Coronary artery (tissue), 2 donors: Measurements from ENCODE around the gene PBX1.
A peak's percentile ranks its signal among the peaks of the same experiment; 100 is the strongest.

Experiments used
- DNase-seq: peaks from one replicate; pipeline ENCODE4 v3.0.0-alpha.2; 2017; ENCODE audit warnings: low spot score
- H3K27ac ChIP-seq, 2 donors: fragments of 200-600 bp; sonication (generic); one replicate each; pipeline ENCODE4 v1.5.1; 2016 to 2019
- H3K4me3 ChIP-seq: fragments of 200-600 bp; sonication (generic); 2 replicates; pipeline ENCODE4 v1.5.1; 2016; ENCODE audit warnings: mild to moderate bottlenecking, moderate library complexity
- TF ChIP-seq, protein P1 (sequence below): fragments of 200-600 bp; sonication (generic); IDR thresholded peaks from one replicate; pipeline ENCODE4 v1.5.1; 2019; ENCODE audit warnings: antibody characterized with exemption

The PBX1 gene

DNA sequence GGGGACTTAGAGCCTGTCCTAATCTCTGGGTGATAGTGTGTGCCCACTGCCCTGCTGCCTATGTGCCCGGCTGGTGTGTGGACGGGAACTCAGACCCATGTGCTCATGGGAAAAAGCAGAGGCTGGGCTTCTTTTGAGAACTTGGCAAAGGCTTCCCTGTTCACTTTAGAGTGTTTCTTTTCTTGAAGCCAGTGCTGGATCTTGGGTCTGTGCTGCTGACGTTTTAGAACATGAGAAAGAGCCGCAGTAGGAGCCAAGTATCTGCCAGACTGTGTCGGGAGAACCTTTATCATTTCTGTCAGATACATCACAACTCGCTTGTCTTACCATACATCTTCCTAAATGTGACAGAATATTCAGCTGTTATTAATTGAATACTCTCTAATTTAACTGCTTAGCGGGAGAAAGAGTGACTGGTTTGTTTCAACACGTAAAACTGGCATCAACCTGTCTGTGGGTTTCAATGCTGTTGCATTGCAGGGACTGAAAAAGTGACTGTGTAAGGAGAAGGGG, 195.2 kb downstream of the PBX1 start:
- Histone ChIP-seq H3K27ac (peak overlapping the region; percentile 67 to 84), H3K4me3 (peak overlapping the region; percentile 64)
- peak; percentile 76 for DNase-seq
- TF ChIP-seq, protein P1, sequence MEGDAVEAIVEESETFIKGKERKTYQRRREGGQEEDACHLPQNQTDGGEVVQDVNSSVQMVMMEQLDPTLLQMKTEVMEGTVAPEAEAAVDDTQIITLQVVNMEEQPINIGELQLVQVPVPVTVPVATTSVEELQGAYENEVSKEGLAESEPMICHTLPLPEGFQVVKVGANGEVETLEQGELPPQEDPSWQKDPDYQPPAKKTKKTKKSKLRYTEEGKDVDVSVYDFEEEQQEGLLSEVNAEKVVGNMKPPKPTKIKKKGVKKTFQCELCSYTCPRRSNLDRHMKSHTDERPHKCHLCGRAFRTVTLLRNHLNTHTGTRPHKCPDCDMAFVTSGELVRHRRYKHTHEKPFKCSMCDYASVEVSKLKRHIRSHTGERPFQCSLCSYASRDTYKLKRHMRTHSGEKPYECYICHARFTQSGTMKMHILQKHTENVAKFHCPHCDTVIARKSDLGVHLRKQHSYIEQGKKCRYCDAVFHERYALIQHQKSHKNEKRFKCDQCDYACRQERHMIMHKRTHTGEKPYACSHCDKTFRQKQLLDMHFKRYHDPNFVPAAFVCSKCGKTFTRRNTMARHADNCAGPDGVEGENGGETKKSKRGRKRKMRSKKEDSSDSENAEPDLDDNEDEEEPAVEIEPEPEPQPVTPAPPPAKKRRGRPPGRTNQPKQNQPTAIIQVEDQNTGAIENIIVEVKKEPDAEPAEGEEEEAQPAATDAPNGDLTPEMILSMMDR, result no peak

DNA sequence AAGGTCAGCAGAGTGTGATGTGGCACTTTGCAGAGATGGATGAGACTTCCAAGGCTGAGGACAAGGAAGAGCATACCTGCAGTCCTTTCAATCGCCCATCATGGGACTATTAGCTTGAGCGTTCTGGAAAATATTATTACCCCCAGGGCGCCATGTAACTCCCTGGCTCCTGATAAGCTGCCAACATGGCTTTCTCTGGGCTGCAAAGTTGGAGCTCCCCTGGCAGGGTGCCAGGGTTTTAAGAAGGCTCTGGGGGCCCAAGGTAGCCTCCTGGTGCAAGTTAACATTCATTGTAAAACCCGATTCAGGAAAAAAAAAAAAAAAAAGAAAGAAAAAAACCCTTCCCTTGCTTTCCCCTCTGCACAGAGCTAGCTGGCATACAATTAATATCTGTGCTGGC, 196.7 kb downstream of the PBX1 start:
- no peak overlapping the region for H3K27ac ChIP-seq
- TF ChIP-seq, protein P1, result no peak
- no peak overlapping the region for H3K4me3 ChIP-seq
- no peak for DNase-seq

DNA sequence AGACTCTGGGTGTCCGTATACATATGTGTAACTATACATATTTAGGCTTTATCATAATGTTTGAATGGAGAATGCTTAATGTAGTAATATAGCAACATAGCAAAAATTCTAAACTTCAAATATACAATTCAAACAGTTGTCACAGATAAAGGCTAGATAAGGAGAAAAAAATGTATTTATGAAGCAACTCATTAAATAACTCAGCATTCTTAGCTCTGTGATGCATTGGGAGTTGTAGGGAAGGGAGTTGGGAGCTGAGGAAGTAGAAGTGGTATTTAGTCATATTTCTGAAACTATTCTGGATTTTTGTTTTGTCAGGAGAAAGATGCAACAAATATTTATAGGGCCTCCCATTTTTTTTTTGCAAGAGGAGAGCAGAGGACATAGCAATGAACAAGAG, 197.8 kb downstream of the PBX1 start:
- TF ChIP-seq, protein P1, result no peak
- Histone ChIP-seq H3K27ac (no peak overlapping the region), H3K4me3 (no peak overlapping the region)
- no peak for DNase-seq

DNA sequence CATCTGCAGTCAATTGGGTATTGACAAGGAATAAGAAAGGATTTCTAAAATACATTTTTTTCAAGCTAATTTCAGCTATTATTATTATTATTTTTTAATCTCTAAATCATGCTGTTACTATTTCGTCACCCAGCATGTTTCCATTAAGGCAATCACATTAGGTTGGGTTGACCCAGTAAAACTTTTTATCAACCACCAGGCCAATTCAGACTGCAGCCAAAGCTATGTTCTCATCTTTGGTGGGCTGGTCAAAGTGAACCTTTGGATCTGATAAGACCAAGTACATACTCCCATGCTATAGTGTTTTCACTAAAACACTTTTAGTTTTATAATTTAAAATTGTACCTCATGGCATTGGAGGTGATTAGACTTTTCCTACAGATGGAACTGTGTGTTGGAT, 198.6 kb downstream of the PBX1 start:
- Histone ChIP-seq H3K27ac (no peak overlapping the region), H3K4me3 (no peak overlapping the region)
- TF ChIP-seq, protein P1, result no peak
- DNase-seq, result no peak

DNA sequence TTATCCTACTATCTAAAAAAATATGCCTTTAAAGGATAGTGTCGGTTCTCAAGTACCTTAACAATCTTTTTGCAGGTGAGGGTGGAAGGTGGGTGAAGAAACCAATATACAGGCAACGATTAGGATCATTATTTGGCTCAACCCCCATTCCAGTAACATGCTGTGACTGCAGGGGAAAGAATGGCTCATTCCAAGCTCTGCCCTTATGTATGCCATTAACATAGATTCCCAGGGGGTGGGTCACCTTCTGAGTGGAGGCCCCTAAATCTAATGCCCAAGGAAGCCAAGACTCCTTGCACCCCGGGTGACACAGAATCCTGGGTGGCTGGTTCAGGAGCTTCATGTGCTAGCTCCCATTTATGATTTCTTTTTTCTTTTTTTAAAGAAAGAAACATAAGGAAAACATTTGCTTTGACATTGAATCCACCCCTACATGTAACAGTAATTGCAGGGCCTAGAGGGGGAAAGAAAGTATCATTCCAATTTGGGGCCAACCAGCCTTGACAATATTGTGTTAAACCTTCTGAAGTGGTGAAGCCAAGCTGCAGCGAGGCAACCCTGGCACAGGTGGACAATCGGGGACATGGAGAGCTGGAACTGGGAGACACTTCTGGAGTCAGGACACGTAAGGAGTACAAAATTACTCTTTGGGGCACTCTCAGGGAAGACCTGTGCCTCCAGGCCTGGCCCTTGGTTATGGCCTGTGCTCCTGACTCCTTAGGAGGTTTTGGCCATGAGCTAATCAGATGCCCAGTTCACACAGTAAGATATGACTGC, 200.3 kb downstream of the PBX1 start:
- Histone ChIP-seq H3K27ac (peak overlapping the region in 1 of 2 donors; percentile 50), H3K4me3 (no peak overlapping the region)
- TF ChIP-seq, protein P1, result no peak
- DNase-seq, result no peak

DNA sequence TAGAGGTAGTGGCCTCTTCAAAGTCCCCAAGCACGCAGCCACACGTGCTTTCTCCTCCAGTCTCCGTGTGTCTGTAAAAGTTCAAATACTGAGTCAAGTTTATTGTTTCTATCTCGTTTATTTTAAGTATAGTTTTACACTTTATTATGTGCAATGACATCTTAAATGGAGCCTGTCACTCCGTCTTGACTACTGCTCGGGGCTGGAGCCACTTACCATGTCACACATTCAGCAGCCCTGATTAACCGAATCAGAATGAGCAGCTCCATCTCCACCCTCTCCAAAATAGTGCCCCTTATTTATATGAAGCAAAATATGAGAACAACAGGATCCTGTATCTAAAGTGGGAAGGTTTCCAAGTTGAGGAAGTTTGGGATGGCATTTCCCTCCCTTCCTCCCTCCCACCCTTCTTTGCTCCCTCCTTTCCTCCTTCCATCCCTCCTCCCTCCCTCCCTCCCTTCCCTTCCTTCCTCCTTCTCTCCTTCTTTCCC, 201.0 kb downstream of the PBX1 start:
- no peak overlapping the region for H3K4me3 ChIP-seq
- TF ChIP-seq, protein P1, result no peak
- H3K27ac ChIP-seq, result peak overlapping the region in 1 of 2 donors; percentile 50
- no peak for DNase-seq

DNA sequence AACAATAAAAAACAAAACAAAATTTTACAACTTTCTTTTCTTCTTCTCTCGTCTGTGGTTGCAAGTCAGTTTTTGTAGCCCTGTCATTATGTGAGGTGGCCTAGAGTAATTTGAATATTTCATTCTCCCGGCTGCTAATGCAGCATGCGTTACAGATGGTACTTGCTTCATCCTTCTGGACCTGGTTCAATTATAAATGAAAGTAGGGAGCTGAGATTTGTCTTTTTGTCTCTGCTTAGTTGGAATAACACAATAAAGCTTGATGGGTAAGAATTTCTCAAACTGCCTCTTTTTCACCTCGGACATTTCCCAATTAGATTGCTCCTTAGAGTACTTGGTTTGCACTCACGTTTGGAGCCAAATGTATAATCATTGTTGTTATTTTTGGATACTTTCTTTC, 201.6 kb downstream of the PBX1 start:
- Histone ChIP-seq H3K27ac (peak overlapping the region in 1 of 2 donors; percentile 50), H3K4me3 (no peak overlapping the region)
- DNase-seq, result no peak
- TF ChIP-seq, protein P1, result no peak
